NCI-H2081 treated with DMSO at 0.1 percent for 48 hours (cell line): Measurements from ENCODE around the gene ARMH4.
"Not testable (repeated sequence)": the region's sequence is repeated elsewhere in the genome, so short reads cannot be mapped to it uniquely, and the experiment has no call there.

ENCODE experiments used
- DNase-seq: peaks from one replicate; lab custom pipeline; 2025; lab: John Stamatoyannopoulos, UW

The ARMH4 gene

DNA sequence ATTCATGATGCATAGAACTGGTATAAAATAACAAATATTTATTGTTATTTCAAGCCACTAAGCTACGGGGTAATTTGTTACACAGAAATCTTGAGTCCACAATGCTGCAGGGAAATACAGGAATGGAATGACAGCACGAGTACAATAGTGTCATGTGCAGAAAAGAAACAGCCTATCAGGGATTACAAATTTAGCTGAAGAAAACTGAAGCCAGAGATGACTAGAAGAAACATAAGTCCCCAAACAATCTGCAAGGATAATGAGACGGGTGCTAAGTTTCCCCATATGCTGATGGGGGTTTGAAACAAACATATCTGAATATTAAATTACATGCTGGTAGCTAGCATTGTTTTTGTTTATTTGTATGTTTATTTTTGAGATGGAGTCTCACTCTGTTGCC, 8.9 kb downstream of the ARMH4 start:
- DNase-seq, result no peak

DNA sequence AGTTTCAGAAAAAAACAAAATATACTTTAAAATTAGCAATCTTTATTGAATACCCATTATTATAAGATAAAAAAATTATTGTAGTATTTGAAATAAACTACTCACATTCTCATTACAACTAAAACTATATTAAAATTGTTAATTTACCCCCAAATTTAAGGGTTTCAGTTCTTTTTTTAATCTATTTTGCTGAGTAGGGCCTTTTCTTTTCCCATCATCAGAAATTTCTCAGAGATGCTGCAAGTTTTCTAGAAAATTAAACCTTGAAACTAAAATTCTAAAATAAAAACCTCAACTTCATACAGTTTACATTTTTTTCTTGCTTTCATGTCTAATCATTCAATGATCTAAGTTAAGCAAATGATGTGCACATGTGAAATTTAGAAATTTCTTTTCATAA, 10.1 kb downstream of the ARMH4 start:
- no peak for DNase-seq

DNA sequence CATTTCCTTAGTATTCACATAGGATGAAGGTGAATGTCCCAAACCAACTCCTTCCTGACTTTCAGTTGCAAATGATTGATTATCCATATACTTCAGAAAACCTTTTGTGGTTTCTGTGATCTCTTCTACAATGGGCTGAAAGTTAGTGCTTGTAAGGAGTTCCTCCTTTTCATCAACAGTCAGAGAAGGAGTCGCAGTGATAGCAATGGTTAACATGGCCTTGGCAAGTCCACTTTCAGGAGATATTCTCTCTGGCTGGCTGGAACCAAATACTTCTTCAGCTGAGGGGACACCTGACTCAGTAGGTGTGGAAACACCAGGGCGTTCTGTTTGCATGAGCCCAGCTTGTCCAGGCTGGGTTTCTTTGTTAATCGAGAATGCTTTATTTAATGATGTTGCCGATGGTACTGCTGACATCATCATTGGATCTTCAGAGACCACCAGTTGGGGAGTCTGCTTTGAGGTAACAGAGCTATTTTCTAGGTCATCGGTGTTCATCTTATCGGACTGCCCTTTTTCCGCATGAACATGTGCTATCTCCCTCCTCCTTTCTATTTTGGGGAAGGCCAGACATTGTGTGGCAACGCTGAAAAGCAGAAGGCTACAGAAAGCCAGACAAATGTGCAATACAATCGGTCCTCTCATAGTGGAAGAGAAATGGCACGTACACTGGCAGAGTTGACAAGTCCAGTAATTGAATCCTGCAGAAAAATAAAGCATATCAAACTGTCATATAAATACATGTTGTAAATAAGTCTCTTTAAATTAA, 13.1 kb downstream of the ARMH4 start:
- DNase-seq, result no peak

DNA sequence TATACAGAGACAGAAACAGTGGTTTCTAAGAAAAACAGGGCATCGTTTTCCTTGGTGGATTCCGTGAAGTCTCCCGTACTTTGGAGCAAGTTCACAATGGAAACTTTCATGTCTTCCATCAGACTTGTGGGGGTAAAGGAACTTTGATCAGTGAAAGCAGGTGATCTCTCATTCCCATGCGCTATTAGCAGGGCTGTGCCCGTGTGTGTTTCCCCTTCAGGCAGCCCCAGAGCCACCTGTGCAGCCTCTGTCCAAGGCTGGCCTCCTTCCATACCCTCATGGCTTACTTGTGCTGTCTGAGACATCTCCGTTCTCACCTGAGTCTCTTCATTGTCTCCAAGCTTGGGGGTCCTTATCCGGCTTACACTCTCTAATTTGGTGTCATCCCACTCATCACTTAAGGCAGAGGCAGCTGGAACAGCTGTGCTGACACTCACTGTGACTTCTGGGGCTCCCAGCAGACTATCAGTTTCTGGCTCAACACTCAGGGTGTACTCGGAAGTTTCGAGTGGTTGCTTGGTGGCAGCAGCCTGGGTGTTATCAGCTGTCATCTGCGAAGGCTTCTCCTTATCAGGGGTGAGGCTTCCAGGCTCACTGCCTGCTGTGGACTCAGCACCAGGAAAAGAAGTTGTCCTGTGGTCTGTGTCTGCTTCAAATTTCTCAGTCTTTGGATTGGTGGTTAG, 13.8 kb downstream of the ARMH4 start:
- no peak for DNase-seq

DNA sequence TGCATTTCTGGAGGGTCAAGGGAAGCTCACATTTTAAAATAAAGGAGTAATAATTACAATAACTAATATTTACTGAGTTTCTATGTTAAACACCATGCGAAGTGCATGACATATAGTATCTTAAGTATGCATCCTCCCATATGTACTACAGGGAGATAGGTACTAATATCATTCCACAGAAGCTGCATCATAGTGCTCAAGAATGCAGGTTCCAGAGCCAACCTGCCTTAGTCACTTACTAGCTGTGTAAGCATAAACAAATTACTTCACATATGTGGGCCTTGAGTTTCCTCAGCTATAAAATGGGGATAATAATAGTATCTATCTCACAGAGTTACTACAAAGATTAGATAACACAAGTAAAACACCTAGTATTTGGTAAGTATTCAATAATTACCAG, 18.3 kb downstream of the ARMH4 start:
- DNase-seq, result no peak

DNA sequence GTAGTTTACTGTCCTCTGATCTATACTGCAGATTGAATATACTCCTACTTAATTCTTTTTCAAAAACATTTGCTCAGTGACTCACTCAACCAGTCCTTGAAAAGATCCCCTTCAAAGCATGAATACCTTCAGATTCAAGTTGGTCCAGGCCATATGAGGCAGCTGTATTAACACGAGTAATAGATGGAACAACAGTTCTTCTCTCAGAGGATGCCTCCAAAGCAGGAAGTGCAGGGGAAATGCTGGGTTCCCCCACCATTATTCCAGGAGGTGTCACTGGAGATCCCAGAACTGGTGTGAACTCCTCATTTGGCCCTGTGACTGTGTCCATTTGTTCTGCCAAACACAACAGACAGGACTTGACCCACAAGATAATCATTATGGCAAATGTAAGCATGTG, 20.6 kb downstream of the ARMH4 start:
- DNase-seq, result no peak

DNA sequence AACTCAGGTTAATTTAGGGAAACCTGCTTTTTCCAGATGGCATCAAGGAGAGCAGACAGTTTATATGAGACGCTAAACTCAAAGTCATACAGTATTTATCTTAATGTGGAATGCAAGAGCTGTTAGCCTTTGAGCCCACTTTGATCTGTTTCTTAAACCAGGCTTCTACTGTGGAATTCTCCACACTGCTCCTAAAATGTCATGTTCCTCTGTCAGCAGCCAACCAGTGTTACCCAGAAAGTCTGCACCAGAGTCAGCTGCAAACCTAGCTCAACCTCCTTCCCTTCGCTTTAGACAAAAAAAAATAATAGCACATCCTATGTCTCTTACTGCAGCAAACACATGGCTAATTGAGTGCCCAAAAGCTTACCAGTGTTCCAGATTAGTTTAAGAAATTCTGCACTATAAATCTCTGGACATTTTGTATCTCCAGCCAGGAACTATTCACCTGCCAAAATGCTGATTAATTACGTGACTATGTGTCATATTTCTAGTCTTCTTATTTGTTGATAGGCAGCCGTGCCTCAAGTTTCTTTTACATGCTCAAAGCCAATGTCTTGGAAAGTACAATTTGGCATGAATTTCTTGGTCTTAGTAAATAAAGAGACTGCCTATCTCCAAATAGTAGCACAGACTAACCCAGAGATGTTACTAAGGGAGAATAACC, 21.8 kb downstream of the ARMH4 start:
- DNase-seq, result no peak

DNA sequence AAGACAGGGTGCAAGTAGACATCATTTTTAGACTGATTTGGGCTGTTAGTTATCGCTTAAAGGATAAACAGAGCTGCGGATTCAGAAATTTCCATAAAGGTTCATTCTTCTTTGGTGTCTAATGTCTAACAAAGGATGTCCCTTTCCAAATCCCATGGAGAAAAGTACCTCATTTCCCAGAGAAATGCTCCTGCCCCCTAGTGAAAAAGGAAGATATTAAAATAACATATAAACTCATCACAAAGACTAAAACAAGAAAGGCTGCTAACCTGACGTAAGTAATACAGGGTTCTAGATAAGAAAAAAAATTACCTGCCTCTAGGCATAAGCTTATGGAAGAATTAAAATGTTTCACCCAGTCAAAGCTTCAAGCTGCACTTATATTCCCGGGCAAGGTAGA, 22.8 kb downstream of the ARMH4 start:
- DNase-seq, result no peak

DNA sequence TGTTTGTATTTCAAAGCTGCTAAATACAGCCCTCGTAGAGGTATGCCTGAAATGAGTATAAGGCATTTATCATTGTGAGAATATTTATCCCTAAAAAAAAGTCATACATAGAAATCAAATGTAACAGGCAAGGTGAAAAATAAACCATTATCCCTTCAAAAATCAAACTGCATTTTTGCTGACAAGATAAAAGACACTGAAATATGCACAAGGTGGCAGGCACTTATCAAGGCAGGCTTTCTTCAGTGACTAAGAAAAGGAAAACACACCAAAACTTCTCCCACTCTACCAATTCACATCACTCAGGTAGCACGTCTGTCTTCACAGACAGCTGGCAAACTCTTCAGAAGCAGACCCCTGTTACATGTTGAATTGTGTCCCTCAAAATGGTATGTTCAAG, 23.6 kb downstream of the ARMH4 start:
- DNase-seq, result no peak

DNA sequence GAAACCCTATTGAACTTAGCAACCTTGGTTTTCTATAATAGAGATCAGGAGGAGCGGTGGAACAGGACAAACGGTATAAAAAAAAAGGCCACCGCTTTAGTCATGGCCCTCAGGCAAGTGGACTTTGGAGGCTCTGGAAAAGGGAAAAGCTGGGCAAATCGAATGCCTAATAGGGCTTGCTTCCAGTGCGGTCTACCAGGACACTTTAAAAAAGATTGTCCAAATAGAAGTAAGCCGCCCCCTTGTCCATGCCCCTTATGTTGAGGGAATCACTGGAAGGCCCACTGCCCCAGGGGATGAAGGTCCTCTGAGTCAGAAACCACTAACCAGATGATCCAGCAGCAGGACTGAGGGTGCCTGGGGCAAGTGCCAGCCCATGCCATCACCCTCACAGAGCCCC, 29.5 kb downstream of the ARMH4 start:
- not testable (repeated sequence) for DNase-seq

DNA sequence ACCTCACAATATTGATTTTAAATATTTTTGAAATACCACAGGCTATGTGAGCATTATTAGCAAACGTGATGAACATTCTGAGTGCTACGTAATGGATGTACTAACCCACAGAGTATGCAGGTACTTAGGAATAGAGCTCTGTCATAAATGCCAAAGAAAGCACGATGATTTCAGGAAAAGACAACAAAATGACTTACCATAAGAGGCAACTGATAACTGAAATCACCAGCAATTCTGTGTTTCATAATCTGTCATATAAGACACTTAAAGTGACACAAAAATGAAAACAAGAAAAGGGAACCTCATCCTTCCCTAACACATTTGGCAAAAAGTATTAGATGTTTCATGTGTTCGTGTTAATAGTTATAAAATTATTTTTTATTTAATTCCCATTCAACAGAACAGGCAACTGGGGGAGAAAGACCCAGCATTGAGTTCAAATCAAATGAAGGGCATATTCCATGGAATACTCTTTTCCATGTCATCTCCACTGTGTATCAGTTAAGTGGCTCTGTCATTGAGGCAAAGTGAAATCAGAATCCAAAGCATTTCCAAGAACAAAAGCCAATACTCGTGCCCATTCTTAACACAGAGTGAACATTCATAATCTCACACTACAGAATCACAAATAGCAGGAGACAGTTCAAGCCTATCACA, 30.4 kb downstream of the ARMH4 start:
- no peak for DNase-seq

DNA sequence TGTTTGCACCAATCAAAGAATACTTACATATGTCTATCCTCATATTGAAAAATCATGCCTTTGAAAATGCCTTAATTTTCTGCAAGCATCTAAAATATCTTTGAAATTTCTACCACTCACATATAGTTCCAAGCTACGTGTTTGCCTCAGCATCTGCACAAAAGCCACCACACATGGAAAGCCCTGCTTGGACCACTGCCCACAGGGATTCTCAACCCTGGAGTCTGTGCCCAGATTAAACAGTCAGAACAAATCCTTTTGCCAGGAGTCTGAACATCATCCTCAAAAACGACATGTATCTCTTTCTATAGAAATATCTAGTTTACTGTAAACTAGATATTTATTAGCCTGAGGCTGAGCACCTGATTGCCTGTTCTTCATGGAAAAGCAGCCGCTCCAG, 32.6 kb downstream of the ARMH4 start:
- no peak for DNase-seq

DNA sequence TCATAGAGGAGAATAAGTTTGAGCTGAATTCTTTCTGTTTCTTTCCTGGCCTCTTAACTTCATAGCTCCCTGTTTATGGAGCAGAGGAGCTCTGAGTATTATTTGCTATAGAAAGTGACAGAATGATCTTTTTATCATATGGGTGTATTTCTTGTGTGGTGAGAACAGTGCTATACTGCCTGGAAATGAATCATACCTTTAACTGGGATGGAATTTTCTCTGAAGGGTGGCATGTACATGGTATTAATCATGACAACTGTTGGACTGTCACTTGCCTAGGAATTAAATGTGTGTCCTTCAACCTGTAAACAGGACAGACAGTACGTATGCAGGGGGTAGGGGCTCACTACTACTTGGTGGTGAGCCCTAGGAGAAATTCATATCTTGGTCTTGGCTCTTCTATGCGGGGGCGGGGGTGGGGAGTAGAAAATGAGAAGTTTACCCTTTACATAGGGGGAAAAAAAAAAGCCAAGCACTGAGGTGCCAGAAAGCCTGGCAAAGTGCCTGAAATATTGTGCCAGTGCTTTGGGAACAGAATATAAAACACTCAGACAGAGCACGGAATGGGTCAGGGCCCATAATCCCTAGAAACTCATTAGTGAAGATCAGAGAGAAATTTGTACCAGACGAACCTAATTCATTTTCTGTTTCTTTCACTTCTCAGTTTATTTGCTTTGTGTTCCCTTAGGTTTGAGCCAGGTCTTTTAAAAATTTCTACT, 33.8 kb downstream of the ARMH4 start:
- no peak for DNase-seq

DNA sequence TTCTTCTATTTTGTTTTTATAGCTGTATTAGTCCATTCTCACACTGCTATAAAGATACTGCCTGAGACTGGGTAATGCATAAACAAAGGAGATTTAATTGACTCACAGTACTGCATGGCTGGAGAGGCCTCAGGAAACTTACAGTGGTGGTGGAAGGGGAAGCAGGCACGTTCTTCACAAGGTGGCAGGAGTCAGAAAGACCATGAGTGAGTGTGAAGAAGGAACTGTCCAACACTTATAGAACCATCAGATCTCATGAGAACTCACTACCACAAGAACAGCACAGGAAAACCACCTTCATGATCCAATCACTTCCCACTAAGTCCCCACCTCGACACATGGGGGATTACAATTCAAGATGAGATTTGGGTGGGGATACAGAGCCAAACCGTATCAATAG, 42.3 kb downstream of the ARMH4 start:
- no peak for DNase-seq

DNA sequence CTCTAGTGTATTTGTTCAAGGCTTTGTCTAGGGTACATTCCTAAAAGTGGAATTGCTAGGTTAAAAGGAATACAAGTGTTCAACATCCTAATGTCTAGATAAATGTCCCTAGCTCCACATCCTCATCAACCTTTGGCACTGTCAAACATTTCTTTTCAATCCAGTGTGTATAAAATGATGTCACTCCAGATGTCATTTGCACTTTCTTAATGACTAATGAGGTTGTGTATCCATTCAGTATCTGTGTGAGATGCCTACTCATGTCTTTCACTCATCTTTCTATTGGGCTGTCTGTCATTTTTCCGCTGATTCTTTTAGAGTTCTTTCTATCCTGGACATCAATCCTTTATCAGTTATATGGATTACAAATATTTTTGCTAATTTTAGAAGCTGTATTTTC, 43.3 kb downstream of the ARMH4 start:
- no peak for DNase-seq

DNA sequence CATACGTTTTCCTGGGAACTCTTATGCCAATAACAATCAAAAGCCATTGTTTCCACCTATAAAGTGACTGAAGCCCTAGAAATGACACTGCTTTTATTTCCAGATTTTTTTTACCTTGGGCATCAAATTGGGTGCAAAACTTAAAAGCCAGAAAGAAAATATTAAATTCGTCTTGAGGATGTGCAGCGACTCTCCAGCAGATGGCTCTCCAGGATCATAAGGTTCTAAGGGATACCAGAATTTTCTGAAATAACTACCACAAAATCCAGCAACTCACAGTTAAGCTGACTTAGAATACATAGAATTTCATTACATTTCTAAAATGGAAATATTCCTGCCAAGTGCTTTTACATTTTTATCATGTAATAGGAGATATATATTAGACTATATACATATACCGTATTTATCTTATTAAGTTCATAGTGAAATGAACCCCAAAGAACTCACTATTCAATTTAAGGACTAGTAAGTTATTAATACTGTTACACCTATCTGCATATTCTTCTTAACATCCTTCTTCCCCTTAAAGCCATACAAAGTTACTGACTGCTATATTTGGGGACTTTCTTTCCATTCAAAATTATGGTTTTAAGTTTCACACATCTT, 44.0 kb downstream of the ARMH4 start:
- DNase-seq, result no peak

DNA sequence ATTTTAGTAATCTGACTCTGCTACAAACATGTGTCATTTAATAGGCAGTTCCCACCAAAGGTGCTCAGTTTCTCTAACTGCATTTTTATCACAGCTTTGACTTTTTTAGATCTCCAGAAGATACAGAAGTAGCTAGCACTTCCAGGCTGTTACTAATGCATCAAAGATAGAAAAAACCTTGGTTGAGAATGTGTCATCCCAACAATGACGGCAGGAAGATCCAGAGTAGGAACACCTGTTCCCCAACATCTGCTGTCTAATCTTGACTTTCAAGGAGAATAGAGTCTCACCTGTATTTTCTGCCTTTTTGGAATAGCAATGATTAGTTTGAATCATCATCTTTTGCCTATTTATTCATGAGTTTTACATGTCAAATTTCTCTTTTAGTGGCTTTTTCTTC, 45.0 kb downstream of the ARMH4 start:
- DNase-seq, result no peak

DNA sequence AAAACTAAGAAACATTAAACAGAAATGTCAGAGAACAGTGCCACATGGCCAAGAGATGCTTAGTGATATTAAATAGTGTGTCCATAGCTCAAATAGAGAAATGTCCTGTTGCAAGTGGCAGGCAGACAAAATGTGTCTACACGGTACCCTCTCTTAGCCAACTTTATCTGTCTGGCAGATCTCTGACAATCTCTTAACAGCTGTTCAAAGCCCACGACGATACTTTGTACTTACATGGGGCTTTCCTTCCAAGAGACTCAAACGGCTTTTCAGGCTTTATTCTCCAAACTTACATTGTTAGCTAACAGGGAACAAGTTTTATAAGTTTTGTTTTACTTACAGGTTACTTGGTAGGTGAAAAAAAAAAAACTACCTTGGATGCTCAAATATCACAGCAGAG, 45.6 kb downstream of the ARMH4 start:
- no peak for DNase-seq

DNA sequence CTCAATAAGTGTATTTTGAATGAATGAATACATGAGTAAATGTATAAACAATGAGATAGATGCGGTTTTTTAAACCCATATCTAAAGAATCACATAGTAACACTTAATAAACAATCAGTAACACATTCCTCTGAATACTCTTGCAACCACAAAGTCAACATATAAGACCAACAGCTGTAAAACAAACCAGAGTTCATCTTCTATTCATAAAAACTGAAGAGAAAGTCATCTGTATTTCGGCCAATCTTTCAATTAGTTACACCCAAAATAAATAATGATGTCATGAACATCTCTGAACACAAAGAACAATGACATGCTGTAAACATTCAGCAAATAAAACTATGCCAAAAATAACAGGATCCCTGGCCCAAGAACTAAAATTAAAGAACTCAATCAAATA, 47.2 kb downstream of the ARMH4 start:
- DNase-seq, result no peak

DNA sequence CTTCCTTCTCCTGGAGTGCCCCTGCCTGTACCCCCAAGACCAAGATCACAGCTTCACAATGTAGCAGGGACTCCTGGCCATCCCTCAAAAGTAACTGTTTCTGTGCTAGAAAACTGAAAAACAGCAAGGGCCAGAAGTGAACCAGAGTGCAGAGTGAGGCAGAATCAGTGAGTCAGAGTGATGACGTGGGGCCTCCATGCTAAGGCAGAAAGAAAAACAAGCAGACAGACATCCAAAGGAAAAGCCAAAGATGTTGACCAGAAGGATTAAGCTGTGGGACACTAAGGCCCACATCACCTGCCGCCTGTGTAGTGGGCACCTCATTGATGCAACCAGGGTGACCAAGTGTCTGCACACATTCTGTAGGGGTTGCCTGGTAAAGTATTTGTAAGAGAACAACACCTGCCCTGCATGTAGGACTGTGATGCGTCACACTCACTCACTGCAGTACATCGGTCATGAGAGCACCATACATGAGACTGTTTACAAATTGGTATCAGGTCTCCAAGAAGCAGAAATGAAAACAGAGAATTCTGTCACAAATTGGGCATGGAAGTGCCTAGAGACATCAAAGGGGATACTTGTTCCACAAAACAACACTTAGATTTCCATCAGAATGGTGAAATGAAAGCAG, 51.2 kb downstream of the ARMH4 start:
- DNase-seq, result no peak

DNA sequence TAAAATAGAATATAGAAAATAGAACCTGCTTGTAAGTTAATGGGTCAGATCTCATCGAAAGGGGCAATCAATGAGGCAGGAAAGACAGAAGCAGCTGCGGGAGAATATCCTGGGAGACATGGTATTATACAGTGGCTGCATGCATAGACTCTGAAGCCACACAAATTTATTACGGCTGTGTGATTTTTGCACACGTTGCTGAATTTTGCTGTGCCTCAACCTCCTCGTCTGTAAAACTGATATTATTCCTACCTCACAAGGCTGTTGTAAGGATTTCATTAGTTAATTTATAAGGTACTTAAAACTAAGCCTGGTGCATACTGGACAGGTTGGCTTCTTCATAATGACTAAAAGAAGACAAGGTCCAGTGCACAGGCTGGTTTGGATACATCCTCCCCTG, 52.3 kb downstream of the ARMH4 start:
- no peak for DNase-seq
